Measurements from ENCODE around the gene ANKRD6. TPM values are rescaled to one million over a fixed set of nuclear protein-coding genes. Genes with fewer than 3 reads are reported as not detected.

The ANKRD6 gene
- total RNA-seq, 1 donor from 2014 or later = 43.5 TPM

- peaks cover 7% of the 10 kb centered on the region for H3K4me1 Mint-ChIP-seq
Measured at GRCh38 chr6:89590133-89590532, 157.2 kb downstream of the ANKRD6 start.

GRCh38 chr6:89591745-89592144 is 158.8 kb downstream of the ANKRD6 start:
- no peaks in the 10 kb centered on the region for H3K27me3 Mint-ChIP-seq (ENCODE audit: low read depth)
- H3K4me1 Mint-ChIP-seq = peaks cover 4% of the 10 kb centered on the region
- TF ChIP-seq CTCF (IDR thresholded peaks at IDR 0.05; ENCODE audit: unreplicated experiment) = no peak
- H3K4me3 Mint-ChIP-seq = no peak overlapping the region
- H3K9me3 Mint-ChIP-seq = no peaks in the 10 kb centered on the region
- DNase-seq (ENCODE audit: low spot score in 2 of 2, unreplicated experiment in 2 of 2) = no peak
- peaks cover 6% of the 10 kb centered on the region for H3K36me3 Mint-ChIP-seq
- H3K27ac Mint-ChIP-seq = no peak overlapping the region

More at GRCh38 chr6:89590133-89590532, 157.2 kb downstream of the ANKRD6 start:
- no peak for TF ChIP-seq CTCF (IDR thresholded peaks at IDR 0.05; ENCODE audit: unreplicated experiment)
- no peaks in the 10 kb centered on the region for H3K36me3 Mint-ChIP-seq
- H3K27me3 Mint-ChIP-seq (ENCODE audit: low read depth) = no peaks in the 10 kb centered on the region
- DNase-seq (ENCODE audit: low spot score in 2 of 2, unreplicated experiment in 2 of 2) = no peak
- no peaks in the 10 kb centered on the region for H3K9me3 Mint-ChIP-seq
- no peak overlapping the region for H3K4me3 Mint-ChIP-seq
- no peak overlapping the region for H3K27ac Mint-ChIP-seq

GRCh38 chr6:89596056-89596455 is 163.1 kb downstream of the ANKRD6 start:
- peaks cover 8% of the 10 kb centered on the region for H3K36me3 Mint-ChIP-seq
- H3K4me1 Mint-ChIP-seq = peaks cover 17% of the 10 kb centered on the region
- no peak for DNase-seq (ENCODE audit: low spot score in 2 of 2, unreplicated experiment in 2 of 2)
- H3K27me3 Mint-ChIP-seq (ENCODE audit: low read depth) = no peaks in the 10 kb centered on the region
- no peak overlapping the region for H3K4me3 Mint-ChIP-seq
- TF ChIP-seq CTCF (IDR thresholded peaks at IDR 0.05; ENCODE audit: unreplicated experiment) = no peak
- H3K9me3 Mint-ChIP-seq = no peaks in the 10 kb centered on the region
- H3K27ac Mint-ChIP-seq = no peak overlapping the region

GRCh38 chr6:89596484-89596883 is 163.5 kb downstream of the ANKRD6 start:
- H3K36me3 Mint-ChIP-seq = peaks cover 8% of the 10 kb centered on the region
- no peak for TF ChIP-seq CTCF (IDR thresholded peaks at IDR 0.05; ENCODE audit: unreplicated experiment)
- no peaks in the 10 kb centered on the region for H3K9me3 Mint-ChIP-seq
- H3K4me1 Mint-ChIP-seq = peaks cover 17% of the 10 kb centered on the region
- no peak for DNase-seq (ENCODE audit: low spot score in 2 of 2, unreplicated experiment in 2 of 2)
- no peak overlapping the region for H3K4me3 Mint-ChIP-seq
- no peaks in the 10 kb centered on the region for H3K27me3 Mint-ChIP-seq (ENCODE audit: low read depth)
- no peak overlapping the region for H3K27ac Mint-ChIP-seq

GRCh38 chr6:89597372-89597771 is 164.4 kb downstream of the ANKRD6 start:
- Mint-ChIP-seq H3K27me3 (ENCODE audit: low read depth) (no peaks in the 10 kb centered on the region), H3K36me3 (peaks cover 8% of the 10 kb centered on the region), H3K9me3 (no peaks in the 10 kb centered on the region), H3K27ac (no peak overlapping the region), H3K4me3 (no peak overlapping the region), H3K4me1 (peaks cover 25% of the 10 kb centered on the region)
- TF ChIP-seq CTCF (IDR thresholded peaks at IDR 0.05; ENCODE audit: unreplicated experiment) = no peak
- DNase-seq (ENCODE audit: low spot score in 2 of 2, unreplicated experiment in 2 of 2) = no peak

- H3K4me1 Mint-ChIP-seq = peaks cover 25% of the 10 kb centered on the region
- no peaks in the 10 kb centered on the region for H3K9me3 Mint-ChIP-seq
- H3K27me3 Mint-ChIP-seq (ENCODE audit: low read depth) = no peaks in the 10 kb centered on the region
- H3K4me3 Mint-ChIP-seq = no peak overlapping the region
- TF ChIP-seq CTCF (IDR thresholded peaks at IDR 0.05; ENCODE audit: unreplicated experiment) = no peak
- DNase-seq (ENCODE audit: low spot score in 2 of 2, unreplicated experiment in 2 of 2) = no peak
- H3K36me3 Mint-ChIP-seq = peaks cover 8% of the 10 kb centered on the region
- no peak overlapping the region for H3K27ac Mint-ChIP-seq
Measured at GRCh38 chr6:89597988-89598387, 165.0 kb downstream of the ANKRD6 start.
